PC-9 (cell line): Measurements from ENCODE around the gene ERC2.

ENCODE experiments used
- CTCF ChIP-seq: fragments of 200-600 bp; sonication (generic); conservative IDR thresholded peaks from 2 replicates; pipeline ENCODE4 v1.6.1; 2017; ENCODE audit warnings: mixed run types, antibody characterized with exemption, mild to moderate bottlenecking, moderate library complexity
- EZH2 ChIP-seq: fragments of 200-600 bp; sonication (generic); IDR thresholded peaks from 2 replicates; pipeline ENCODE4 v1.8.0; 2017; ENCODE audit warnings: antibody characterized with exemption, low read depth

GRCh38 chr3:55616803-55617202 is 851.5 kb downstream of the ERC2 start:
- no peak for TF ChIP-seq EZH2
- no peak for TF ChIP-seq CTCF
